Activated CD4-positive, alpha-beta T cell treated with anti-CD3 and anti-CD28 coated beads for 4 hours (primary cell): ENCODE measurements around the gene DENND5B.
"Not testable (repeated sequence)": the region's sequence is repeated elsewhere in the genome, so short reads cannot be mapped to it uniquely, and the experiment has no call there.

ENCODE experiments used
- DNase-seq, 2 donors: peaks; one replicate each; pipeline ENCODE4 v3.0.0-alpha.2; 2020

DENND5B gene

GRCh38 chr12:31460024-31460423 lies 130.9 kb downstream of the DENND5B start:
- DNase-seq: no peak

- DNase-seq: no peak
These were observed 134.4 kb downstream of the DENND5B start for GRCh38 chr12:31456562-31456961.

GRCh38 chr12:31444736-31445135 lies 146.2 kb downstream of the DENND5B start:
- no peak for DNase-seq

- DNase-seq: no peak
These were observed 150.3 kb downstream of the DENND5B start for GRCh38 chr12:31440586-31440985.

- DNase-seq: no peak
These were observed 150.8 kb downstream of the DENND5B start for GRCh38 chr12:31440134-31440533.

GRCh38 chr12:31431721-31432240 lies 159.2 kb downstream of the DENND5B start:
- no peak for DNase-seq

GRCh38 chr12:31423405-31423804 lies 167.5 kb downstream of the DENND5B start:
- DNase-seq: no peak

- no peak for DNase-seq
These were observed 178.6 kb downstream of the DENND5B start for GRCh38 chr12:31412292-31412801.

GRCh38 chr12:31408763-31409162 lies 182.2 kb downstream of the DENND5B start:
- no peak for DNase-seq

- no peak for DNase-seq
These were observed 183.4 kb downstream of the DENND5B start for GRCh38 chr12:31407562-31407961.

GRCh38 chr12:31406345-31406744 lies 184.6 kb downstream of the DENND5B start:
- no peak for DNase-seq

GRCh38 chr12:31405021-31405420 lies 185.9 kb downstream of the DENND5B start:
- DNase-seq: no peak

GRCh38 chr12:31403099-31403607 lies 187.8 kb downstream of the DENND5B start:
- peak; percentile 31 to 40 for DNase-seq

- no peak for DNase-seq
These were observed 197.9 kb downstream of the DENND5B start for GRCh38 chr12:31393004-31393550.

GRCh38 chr12:31390991-31391390 lies 199.9 kb downstream of the DENND5B start:
- DNase-seq: no peak

- no peak for DNase-seq
These were observed 202.2 kb downstream of the DENND5B start for GRCh38 chr12:31388713-31389112.

GRCh38 chr12:31387466-31387865 lies 203.5 kb downstream of the DENND5B start:
- no peak for DNase-seq

GRCh38 chr12:31387011-31387410 lies 203.9 kb downstream of the DENND5B start:
- no peak for DNase-seq

- no peak for DNase-seq
These were observed 204.6 kb downstream of the DENND5B start for GRCh38 chr12:31386364-31386777.

GRCh38 chr12:31377210-31377609 lies 213.7 kb downstream of the DENND5B start:
- not testable (repeated sequence) for DNase-seq

GRCh38 chr12:31375422-31375821 lies 215.5 kb downstream of the DENND5B start:
- not testable (repeated sequence) for DNase-seq

- DNase-seq: no peak
These were observed 219.7 kb downstream of the DENND5B start for GRCh38 chr12:31371256-31371620.

- DNase-seq: no peak
These were observed 220.2 kb downstream of the DENND5B start for GRCh38 chr12:31370531-31371255.
